Stimulated activated CD4-positive, alpha-beta T cell treated with anti-CD3 and anti-CD28 coated beads, Interleukin-4, amount 100 ng/mL, for 48 hours (primary cell): ENCODE results near the gene ZNF385C.

Experiments used
- DNase-seq, 2 donors: peaks; one replicate each; pipeline ENCODE4 v3.0.0-alpha.2; 2020; ENCODE audit warnings: low read depth in 2 of 2

ZNF385C gene

GRCh38 chr17:42107597-42108576 lies 9.6 kb upstream of the ZNF385C start:
- peak; percentile 89 to 90 for DNase-seq

GRCh38 chr17:42107124-42107523 lies 8.9 kb upstream of the ZNF385C start:
- no peak for DNase-seq

GRCh38 chr17:42106009-42106408 lies 7.7 kb upstream of the ZNF385C start:
- DNase-seq: no peak

- DNase-seq: no peak
These were observed 6.0 kb upstream of the ZNF385C start for GRCh38 chr17:42104264-42104663.

GRCh38 chr17:42103221-42103954 lies 5.1 kb upstream of the ZNF385C start:
- no peak for DNase-seq

GRCh38 chr17:42101513-42102292 lies 3.4 kb upstream of the ZNF385C start:
- DNase-seq: peak; percentile 62 to 85

- DNase-seq: no peak
These were observed 592 bp upstream of the ZNF385C start for GRCh38 chr17:42098730-42099399.

GRCh38 chr17:42096360-42097111 lies 1.7 kb downstream of the ZNF385C start:
- no peak for DNase-seq

- no peak for DNase-seq
These were observed 3.8 kb downstream of the ZNF385C start for GRCh38 chr17:42094375-42095069.

GRCh38 chr17:42092939-42093338 lies 5.3 kb downstream of the ZNF385C start:
- no peak for DNase-seq

GRCh38 chr17:42090964-42091790 lies 7.1 kb downstream of the ZNF385C start:
- no peak for DNase-seq

GRCh38 chr17:42088736-42089135 lies 9.5 kb downstream of the ZNF385C start:
- no peak for DNase-seq

GRCh38 chr17:42087736-42088705 lies 10.3 kb downstream of the ZNF385C start:
- no peak for DNase-seq

- no peak for DNase-seq
These were observed 11.1 kb downstream of the ZNF385C start for GRCh38 chr17:42087042-42087701.

GRCh38 chr17:42081516-42082129 lies 16.6 kb downstream of the ZNF385C start:
- no peak for DNase-seq

GRCh38 chr17:42079541-42079940 lies 18.7 kb downstream of the ZNF385C start:
- DNase-seq: no peak
